GM21786 (cell line): Measurements from ENCODE around the gene SCAPER.

Experiments
- ATAC-seq: cut with Tn5 transposase; IDR thresholded peaks from one replicate; pipeline ENCODE4 v1.9.1; 2021; ENCODE audit not compliant: unreplicated experiment

Gene SCAPER

GRCh38 chr15:76682833-76683232 is 222.3 kb downstream of the SCAPER start:
- ATAC-seq: no peak

GRCh38 chr15:76682259-76682658 is 222.9 kb downstream of the SCAPER start:
- no peak for ATAC-seq

- ATAC-seq: no peak
Observed at GRCh38 chr15:76678766-76679165, 226.4 kb downstream of the SCAPER start.

- ATAC-seq: no peak
Observed at GRCh38 chr15:76674883-76675282, 230.3 kb downstream of the SCAPER start.

GRCh38 chr15:76669521-76670207 is 235.5 kb downstream of the SCAPER start:
- ATAC-seq: no peak

GRCh38 chr15:76668900-76669299 is 236.2 kb downstream of the SCAPER start:
- ATAC-seq: no peak

- ATAC-seq: no peak
Observed at GRCh38 chr15:76667943-76668715, 237.0 kb downstream of the SCAPER start.

- ATAC-seq: no peak
Observed at GRCh38 chr15:76664895-76665294, 240.2 kb downstream of the SCAPER start.

- no peak for ATAC-seq
Observed at GRCh38 chr15:76664411-76664810, 240.7 kb downstream of the SCAPER start.

GRCh38 chr15:76663529-76663928 is 241.6 kb downstream of the SCAPER start:
- ATAC-seq: no peak

- no peak for ATAC-seq
Observed at GRCh38 chr15:76648732-76649444, 256.3 kb downstream of the SCAPER start.

GRCh38 chr15:76647612-76648011 is 257.5 kb downstream of the SCAPER start:
- no peak for ATAC-seq

GRCh38 chr15:76644646-76645045 is 260.5 kb downstream of the SCAPER start:
- ATAC-seq: no peak

GRCh38 chr15:76642671-76643070 is 262.5 kb downstream of the SCAPER start:
- no peak for ATAC-seq

- ATAC-seq: no peak
Observed at GRCh38 chr15:76637166-76637565, 268.0 kb downstream of the SCAPER start.

- no peak for ATAC-seq
Observed at GRCh38 chr15:76636059-76636458, 269.1 kb downstream of the SCAPER start.

- ATAC-seq: no peak
Observed at GRCh38 chr15:76626611-76627010, 278.5 kb downstream of the SCAPER start.

- ATAC-seq: no peak
Observed at GRCh38 chr15:76625267-76625666, 279.9 kb downstream of the SCAPER start.

- no peak for ATAC-seq
Observed at GRCh38 chr15:76614725-76615124, 290.4 kb downstream of the SCAPER start.

GRCh38 chr15:76588811-76589747 is 316.1 kb downstream of the SCAPER start:
- ATAC-seq: no peak

- no peak for ATAC-seq
Observed at GRCh38 chr15:76585576-76585897, 319.6 kb downstream of the SCAPER start.
